ENCODE results near the gene RPS26.
"Not testable (repeated sequence)": the region's sequence is repeated elsewhere in the genome, so short reads cannot be mapped to it uniquely, and the experiment has no call there.

Gene RPS26
- total RNA-seq: 91.0 to 309 (median 226) reads per million in 3 donors

DNA sequence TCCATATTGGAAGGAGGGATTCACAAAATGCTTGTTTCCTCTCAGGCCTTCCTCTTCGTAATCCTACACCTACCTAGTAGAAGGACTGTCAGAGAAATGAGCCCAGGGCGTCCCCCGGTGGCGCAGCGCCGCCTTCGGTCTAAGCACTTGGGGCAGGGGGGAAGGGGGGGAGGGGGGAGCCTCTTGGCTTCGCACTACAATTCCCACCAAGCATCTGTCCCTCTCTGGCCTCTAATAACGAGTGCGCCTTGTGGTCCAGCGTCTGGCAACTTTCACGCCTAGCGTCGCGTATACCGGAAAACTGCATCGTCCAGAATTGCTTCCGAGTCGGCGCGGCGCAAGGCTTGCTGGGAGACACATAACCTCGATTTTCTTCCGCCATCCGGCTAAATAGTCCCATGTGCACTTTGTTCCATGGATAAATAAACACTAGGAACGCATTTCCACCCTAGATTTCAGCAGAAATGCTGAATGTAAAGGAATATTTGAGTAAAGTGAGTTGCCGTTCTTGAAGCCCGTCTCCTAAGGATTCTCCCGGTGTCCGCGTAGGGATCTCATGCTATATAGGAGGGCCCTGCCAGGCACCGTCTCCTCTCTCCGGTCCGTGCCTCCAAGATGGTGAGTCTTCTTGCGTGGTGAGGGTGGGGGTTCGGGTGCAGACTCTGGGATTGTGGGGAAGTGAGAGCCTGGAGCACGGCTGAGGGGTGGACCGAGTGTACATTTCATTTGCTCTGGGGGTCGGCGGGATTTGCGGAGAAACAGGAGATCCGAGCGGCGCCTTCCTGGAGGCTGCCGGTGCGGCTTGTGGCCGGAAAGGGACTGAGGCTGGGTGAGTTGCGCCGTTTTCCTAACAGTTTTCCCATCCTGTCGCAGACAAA, at the start of gene RPS26:
TSS of gene RPS26 (plus strand) at position 367 of the 878 bp plus-strand sequence. CDS start at position 616, 249 bp downstream.
- peak; percentile 87 to 92 (median 89) for DNase-seq
- Histone ChIP-seq H3K27ac (ENCODE audit: insufficient read depth, low read length, poor library complexity, severe bottlenecking) (peak within 1 kb of the TSS; percentile 79), H3K4me1 (ENCODE audit: control insufficient read depth, insufficient read depth, low read length, poor library complexity, severe bottlenecking) (peaks cover 12% of the 10 kb centered on the region), H3K4me3 (ENCODE audit: insufficient read depth, low read depth, low read length, poor library complexity, severe bottlenecking) (peak within 1 kb of the TSS; percentile 98), H3K27me3 (replicated peaks; ENCODE audit: control insufficient read depth, insufficient read depth, low read length, poor library complexity, severe bottlenecking) (no peaks in the 10 kb centered on the region), H3K36me3 (ENCODE audit: control insufficient read depth, insufficient read depth, low read length) (peaks cover 19% of the 10 kb centered on the region), H3K9me3 (ENCODE audit: control insufficient read depth, low read length) (no peaks in the 10 kb centered on the region)

DNA sequence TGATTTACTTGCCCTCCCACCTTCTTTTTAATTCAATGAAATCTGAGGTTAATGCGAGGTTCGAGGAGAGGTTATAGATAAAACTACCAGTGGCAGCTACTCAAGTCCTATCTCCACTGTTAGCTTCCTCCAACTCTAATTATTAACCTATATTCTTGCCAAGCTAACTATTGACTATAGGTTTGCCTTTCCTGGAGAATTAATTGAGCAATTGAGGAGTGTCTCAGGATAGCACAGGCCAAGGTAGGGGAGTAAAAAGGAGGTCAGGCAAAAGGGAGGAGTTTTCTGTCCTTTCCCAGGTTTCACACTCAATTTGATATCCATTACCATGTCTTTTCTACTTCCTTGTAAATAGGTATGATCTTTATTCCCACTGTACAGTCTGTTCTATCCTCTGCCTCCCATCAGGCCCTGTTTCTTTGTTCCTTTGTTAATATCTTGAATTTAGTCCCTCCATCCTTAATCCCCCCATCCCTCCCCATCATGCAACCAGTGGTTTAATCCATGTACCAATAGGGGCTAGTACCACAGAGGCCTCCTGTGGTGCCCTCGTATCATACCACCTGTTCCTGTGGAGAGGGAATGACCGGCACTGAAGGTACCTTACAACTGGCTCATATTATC, 48.4 kb upstream of the RPS26 start:
- peaks cover 45% of the 10 kb centered on the region for H3K36me3 ChIP-seq (ENCODE audit: control insufficient read depth, insufficient read depth, low read length)
- H3K9me3 ChIP-seq (ENCODE audit: control insufficient read depth, low read length): no peaks in the 10 kb centered on the region
- H3K4me3 ChIP-seq (ENCODE audit: insufficient read depth, low read depth, low read length, poor library complexity, severe bottlenecking): no peak overlapping the region
- no peak for DNase-seq
- no peak overlapping the region for H3K27ac ChIP-seq (ENCODE audit: insufficient read depth, low read length, poor library complexity, severe bottlenecking)
- H3K27me3 ChIP-seq (replicated peaks; ENCODE audit: control insufficient read depth, insufficient read depth, low read length, poor library complexity, severe bottlenecking): no peaks in the 10 kb centered on the region
- H3K4me1 ChIP-seq (ENCODE audit: control insufficient read depth, insufficient read depth, low read length, poor library complexity, severe bottlenecking): peaks cover 6% of the 10 kb centered on the region

DNA sequence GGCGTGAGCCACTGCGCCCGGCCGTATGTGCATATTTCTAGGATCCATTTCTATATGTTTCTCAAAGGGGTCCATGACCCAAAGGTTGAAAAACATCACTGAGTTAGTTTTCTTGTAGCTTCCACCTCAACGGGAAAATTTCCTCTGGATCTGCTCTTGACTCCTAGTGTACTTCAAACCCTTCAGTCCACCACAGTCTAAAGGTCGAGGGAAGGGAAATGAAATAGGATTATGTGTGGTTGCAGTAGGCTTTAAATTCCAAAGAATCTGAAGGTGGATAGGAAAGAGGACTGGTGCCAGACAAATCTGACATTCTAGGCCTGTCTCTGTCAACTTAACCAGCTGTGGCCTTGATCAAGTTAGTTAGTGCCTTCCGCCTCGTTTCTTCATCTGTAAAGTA, 46.4 kb upstream of the RPS26 start:
- H3K27ac ChIP-seq (ENCODE audit: insufficient read depth, low read length, poor library complexity, severe bottlenecking): no peak overlapping the region
- no peaks in the 10 kb centered on the region for H3K9me3 ChIP-seq (ENCODE audit: control insufficient read depth, low read length)
- H3K27me3 ChIP-seq (replicated peaks; ENCODE audit: control insufficient read depth, insufficient read depth, low read length, poor library complexity, severe bottlenecking): no peaks in the 10 kb centered on the region
- peaks cover 6% of the 10 kb centered on the region for H3K4me1 ChIP-seq (ENCODE audit: control insufficient read depth, insufficient read depth, low read length, poor library complexity, severe bottlenecking)
- no peak for DNase-seq
- H3K36me3 ChIP-seq (ENCODE audit: control insufficient read depth, insufficient read depth, low read length): peaks cover 36% of the 10 kb centered on the region
- no peak overlapping the region for H3K4me3 ChIP-seq (ENCODE audit: insufficient read depth, low read depth, low read length, poor library complexity, severe bottlenecking)

DNA sequence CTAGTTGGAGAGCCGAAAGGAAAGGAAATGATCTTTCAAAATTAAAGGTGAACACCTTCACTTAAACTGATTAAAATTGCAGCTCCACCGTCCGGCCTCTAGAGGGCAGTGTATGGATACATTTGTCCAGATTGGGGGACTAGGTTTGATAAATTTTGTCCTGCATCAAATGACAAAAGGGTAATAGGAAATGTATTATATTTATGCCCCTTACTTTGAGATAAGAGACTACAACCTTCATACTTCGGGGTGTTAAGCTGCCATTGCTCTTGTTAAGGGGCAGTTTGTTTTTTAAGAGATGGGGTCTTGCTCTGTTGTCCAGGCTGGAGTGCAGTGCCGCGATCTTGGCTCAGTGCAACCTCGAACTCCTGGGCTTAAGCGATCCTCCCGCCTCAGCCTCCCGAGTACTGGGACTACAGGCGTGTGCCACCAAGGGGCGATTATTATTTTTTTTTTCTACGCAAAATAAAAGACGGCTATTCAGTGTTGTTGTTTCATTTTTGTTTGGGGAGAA, 45.5 kb upstream of the RPS26 start:
- H3K36me3 ChIP-seq (ENCODE audit: control insufficient read depth, insufficient read depth, low read length): peaks cover 27% of the 10 kb centered on the region
- H3K4me3 ChIP-seq (ENCODE audit: insufficient read depth, low read depth, low read length, poor library complexity, severe bottlenecking): no peak overlapping the region
- no peaks in the 10 kb centered on the region for H3K27me3 ChIP-seq (replicated peaks; ENCODE audit: control insufficient read depth, insufficient read depth, low read length, poor library complexity, severe bottlenecking)
- peak; percentile 32 to 54 (median 35) for DNase-seq
- no peaks in the 10 kb centered on the region for H3K9me3 ChIP-seq (ENCODE audit: control insufficient read depth, low read length)
- H3K27ac ChIP-seq (ENCODE audit: insufficient read depth, low read length, poor library complexity, severe bottlenecking): no peak overlapping the region
- H3K4me1 ChIP-seq (ENCODE audit: control insufficient read depth, insufficient read depth, low read length, poor library complexity, severe bottlenecking): peaks cover 6% of the 10 kb centered on the region

DNA sequence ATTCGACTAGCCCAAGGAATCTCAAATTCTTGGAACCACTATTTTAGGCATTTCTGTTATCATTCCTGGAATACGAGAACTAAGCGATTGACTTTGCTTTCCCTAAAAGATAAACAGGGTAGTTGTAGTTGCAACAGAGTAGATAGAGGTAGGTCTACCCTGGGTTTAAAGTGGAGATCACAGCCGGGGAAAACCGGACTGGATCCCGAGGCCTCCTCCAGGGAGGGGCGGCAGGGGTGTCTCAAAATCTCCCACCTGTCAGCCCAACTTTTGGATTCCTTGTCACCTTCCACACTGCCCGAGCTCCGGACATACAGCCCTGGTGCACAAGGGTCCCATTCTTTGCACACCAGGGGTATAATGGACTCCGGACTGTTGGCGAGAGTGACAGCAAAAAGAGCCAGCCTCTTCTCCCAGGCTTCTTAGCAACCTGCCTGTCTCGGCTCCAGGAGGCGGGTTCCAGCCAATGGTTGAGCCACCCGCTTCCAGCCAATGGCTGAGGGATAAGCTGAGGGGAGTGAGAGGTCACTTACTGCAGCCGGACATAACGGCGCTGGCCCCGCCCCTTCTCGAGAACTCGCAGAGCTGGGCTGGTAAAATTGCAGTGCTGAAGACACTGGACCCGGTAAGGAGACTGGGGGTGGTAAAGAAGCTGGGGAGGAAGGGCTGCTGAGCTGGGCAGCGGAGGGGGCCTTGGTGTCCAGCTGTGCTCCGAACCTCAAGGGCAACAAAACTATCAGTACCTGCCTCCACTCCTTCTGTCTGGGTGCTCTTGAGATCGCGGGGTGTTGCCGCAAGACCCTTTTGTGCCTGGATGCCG, 44.8 kb upstream of the RPS26 start, which contains the start of gene SUOX:
TSS of gene SUOX (plus strand) at position 562 of the 820 bp plus-strand sequence. CDS start 4,946 bp downstream, outside the sequence.
- no peaks in the 10 kb centered on the region for H3K9me3 ChIP-seq (ENCODE audit: control insufficient read depth, low read length)
- H3K4me3 ChIP-seq (ENCODE audit: insufficient read depth, low read depth, low read length, poor library complexity, severe bottlenecking): no peak within 1 kb of the TSS
- no peaks in the 10 kb centered on the region for H3K27me3 ChIP-seq (replicated peaks; ENCODE audit: control insufficient read depth, insufficient read depth, low read length, poor library complexity, severe bottlenecking)
- H3K27ac ChIP-seq (ENCODE audit: insufficient read depth, low read length, poor library complexity, severe bottlenecking): no peak within 1 kb of the TSS
- H3K36me3 ChIP-seq (ENCODE audit: control insufficient read depth, insufficient read depth, low read length): peaks cover 23% of the 10 kb centered on the region
- peak in 1 of 3 donors; percentile 9 for DNase-seq
- H3K4me1 ChIP-seq (ENCODE audit: control insufficient read depth, insufficient read depth, low read length, poor library complexity, severe bottlenecking): peaks cover 6% of the 10 kb centered on the region

DNA sequence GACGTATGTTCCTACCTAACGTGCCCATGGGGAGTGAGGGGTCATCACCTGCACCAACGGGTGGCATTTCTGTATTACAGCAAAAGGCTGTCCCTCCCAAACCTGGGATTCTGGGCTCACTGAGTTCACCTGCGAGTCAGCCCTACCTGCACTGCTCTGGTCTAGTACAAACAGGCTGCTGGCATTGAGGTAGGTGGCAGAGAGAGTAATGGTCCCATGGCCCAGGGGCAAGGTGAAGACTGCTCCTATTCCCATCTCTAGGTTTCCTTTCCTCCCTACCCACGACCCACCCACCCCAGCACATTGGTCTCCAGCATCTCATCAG, 44.2 kb upstream of the RPS26 start:
- Histone ChIP-seq H3K4me1 (ENCODE audit: control insufficient read depth, insufficient read depth, low read length, poor library complexity, severe bottlenecking) (peaks cover 6% of the 10 kb centered on the region), H3K27ac (ENCODE audit: insufficient read depth, low read length, poor library complexity, severe bottlenecking) (no peak overlapping the region), H3K9me3 (ENCODE audit: control insufficient read depth, low read length) (no peaks in the 10 kb centered on the region), H3K4me3 (ENCODE audit: insufficient read depth, low read depth, low read length, poor library complexity, severe bottlenecking) (no peak overlapping the region), H3K36me3 (ENCODE audit: control insufficient read depth, insufficient read depth, low read length) (peaks cover 17% of the 10 kb centered on the region), H3K27me3 (replicated peaks; ENCODE audit: control insufficient read depth, insufficient read depth, low read length, poor library complexity, severe bottlenecking) (no peaks in the 10 kb centered on the region)
- DNase-seq: no peak

DNA sequence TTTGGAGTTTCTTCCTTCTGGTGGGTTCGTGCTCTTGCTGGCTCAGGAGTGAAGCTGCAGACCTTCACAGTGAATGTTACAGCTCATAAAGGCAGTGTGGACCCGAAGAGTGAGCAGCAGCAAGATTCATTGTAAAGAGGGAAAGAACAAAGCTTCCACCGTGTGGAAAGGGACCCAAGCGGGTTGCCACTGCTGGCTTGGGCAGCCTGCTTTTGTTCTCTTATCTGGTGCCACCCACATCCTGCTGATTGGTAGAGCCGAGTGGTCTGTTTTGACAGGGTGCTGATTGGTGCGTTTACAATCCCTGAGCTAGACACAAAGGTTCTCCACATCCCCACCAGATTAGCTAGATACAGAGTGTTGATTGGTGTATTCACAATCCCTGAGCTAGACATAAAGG, 42.2 kb upstream of the RPS26 start:
- DNase-seq; H3K36me3 ChIP-seq (ENCODE audit: control insufficient read depth, insufficient read depth, low read length); H3K27ac ChIP-seq (ENCODE audit: insufficient read depth, low read length, poor library complexity, severe bottlenecking); H3K9me3 ChIP-seq (ENCODE audit: control insufficient read depth, low read length); H3K27me3 ChIP-seq (replicated peaks; ENCODE audit: control insufficient read depth, insufficient read depth, low read length, poor library complexity, severe bottlenecking); H3K4me1 ChIP-seq (ENCODE audit: control insufficient read depth, insufficient read depth, low read length, poor library complexity, severe bottlenecking); H3K4me3 ChIP-seq (ENCODE audit: insufficient read depth, low read depth, low read length, poor library complexity, severe bottlenecking): not testable (repeated sequence)

DNA sequence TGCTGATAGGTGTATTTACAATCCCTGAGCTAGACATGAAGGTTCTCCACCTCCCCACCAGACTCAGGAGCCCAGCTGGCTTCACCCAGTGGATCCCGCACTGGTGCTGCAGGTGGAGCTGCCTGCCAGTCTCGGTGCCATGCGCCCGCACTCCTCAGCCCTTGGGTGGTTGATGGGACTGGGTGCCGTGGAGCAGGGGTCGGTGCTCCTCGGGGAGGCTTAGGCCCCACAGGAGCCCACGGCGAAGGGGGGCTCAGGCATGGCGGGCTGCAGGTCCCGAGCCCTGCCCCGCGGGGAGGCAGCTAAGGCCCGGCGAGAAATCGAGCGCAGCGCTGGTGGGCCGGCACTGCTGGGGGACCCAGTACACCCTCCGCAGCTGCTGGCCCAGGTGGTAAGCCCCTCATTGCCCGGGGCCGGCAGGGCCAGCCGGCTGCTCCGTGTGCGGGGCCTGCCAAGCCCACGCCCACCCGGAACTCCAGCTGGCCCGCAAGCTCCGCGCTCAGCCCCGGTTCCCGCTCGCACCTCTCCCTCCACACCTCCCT, 41.6 kb upstream of the RPS26 start:
- H3K36me3 ChIP-seq (ENCODE audit: control insufficient read depth, insufficient read depth, low read length): not testable (repeated sequence)

DNA sequence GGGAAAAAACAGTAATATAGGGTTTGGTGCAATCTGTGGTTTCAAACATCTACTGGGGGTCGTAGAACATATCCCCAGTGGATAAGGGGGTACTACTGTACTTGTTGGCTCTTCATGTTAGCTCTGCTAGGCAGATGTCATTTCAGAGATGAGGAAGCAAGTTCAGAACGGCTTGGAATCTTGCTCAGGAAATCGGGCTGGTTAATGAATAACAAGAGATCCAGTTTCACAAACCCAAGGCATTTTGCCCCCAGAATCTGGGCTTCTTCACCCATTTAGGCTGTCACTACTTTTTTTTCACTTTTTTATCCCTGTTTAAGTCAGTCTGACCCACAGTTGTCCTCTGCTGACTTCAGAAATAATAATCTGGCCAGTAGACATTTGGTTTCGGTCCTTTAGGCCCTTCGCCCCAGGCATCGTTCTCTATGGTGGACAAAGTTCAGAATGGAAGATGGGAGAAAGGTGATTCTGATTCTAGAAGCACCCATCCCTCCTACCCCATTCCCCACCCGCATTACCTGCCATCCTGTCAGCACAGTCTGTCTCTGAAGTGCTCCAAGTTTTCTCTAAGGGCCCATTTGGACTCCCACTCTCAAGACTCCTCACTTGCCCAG, 40.1 kb upstream of the RPS26 start:
- H3K36me3 ChIP-seq (ENCODE audit: control insufficient read depth, insufficient read depth, low read length): no peaks in the 10 kb centered on the region
- no peaks in the 10 kb centered on the region for H3K27me3 ChIP-seq (replicated peaks; ENCODE audit: control insufficient read depth, insufficient read depth, low read length, poor library complexity, severe bottlenecking)
- H3K4me3 ChIP-seq (ENCODE audit: insufficient read depth, low read depth, low read length, poor library complexity, severe bottlenecking): no peak overlapping the region
- no peaks in the 10 kb centered on the region for H3K9me3 ChIP-seq (ENCODE audit: control insufficient read depth, low read length)
- no peak for DNase-seq
- H3K4me1 ChIP-seq (ENCODE audit: control insufficient read depth, insufficient read depth, low read length, poor library complexity, severe bottlenecking): peaks cover 5% of the 10 kb centered on the region
- no peak overlapping the region for H3K27ac ChIP-seq (ENCODE audit: insufficient read depth, low read length, poor library complexity, severe bottlenecking)

More for the DNA sequence above, 41.6 kb upstream of the RPS26 start:
- not testable (repeated sequence) for H3K27ac ChIP-seq (ENCODE audit: insufficient read depth, low read length, poor library complexity, severe bottlenecking); H3K9me3 ChIP-seq (ENCODE audit: control insufficient read depth, low read length); H3K4me3 ChIP-seq (ENCODE audit: insufficient read depth, low read depth, low read length, poor library complexity, severe bottlenecking); H3K4me1 ChIP-seq (ENCODE audit: control insufficient read depth, insufficient read depth, low read length, poor library complexity, severe bottlenecking); DNase-seq; H3K27me3 ChIP-seq (replicated peaks; ENCODE audit: control insufficient read depth, insufficient read depth, low read length, poor library complexity, severe bottlenecking)

All from effector memory CD4-positive, alpha-beta T cell (primary cell).